Stimulated activated naive B cell treated with anti-CD40 and anti-IgM and Interleukin-4, amounts not matched to agents 10 μg/mL and 1 μg/mL and 100 μg/mL, for 72 hours (primary cell): ENCODE results near the gene NR1D1.

Experiments used
- ATAC-seq, 2 donors: fragments of 150-1000 bp; cut with Tn5 transposase; replicated peaks; 2 replicates each; pipeline ENCODE4 v1.10.0; 2021; ENCODE audit warnings: moderate library complexity in 1 of 2
- DNase-seq: peaks from one replicate; pipeline ENCODE4 v3.0.0; 2021
- H3K27ac Mint-ChIP-seq: one replicate; pipeline ENCODE4 v1.8.0; 2022; ENCODE audit warnings: mild to moderate bottlenecking, mixed read lengths
- H3K27me3 Mint-ChIP-seq, 2 donors: one replicate each; pipeline ENCODE4 v1.8.0; 2022; ENCODE audit warnings: mixed read lengths in 2 of 2
- H3K36me3 Mint-ChIP-seq, 2 donors: one replicate each; pipeline ENCODE4 v1.8.0; 2022; ENCODE audit warnings: mixed read lengths in 2 of 2, mild to moderate bottlenecking in 1 of 2
- H3K4me1 Mint-ChIP-seq, 2 donors: one replicate each; pipeline ENCODE4 v1.8.0; 2022; ENCODE audit warnings: mixed read lengths in 2 of 2, mild to moderate bottlenecking in 1 of 2
- H3K4me3 Mint-ChIP-seq, 2 donors: one replicate each; pipeline ENCODE4 v1.8.0; 2022; ENCODE audit warnings: mild to moderate bottlenecking in 2 of 2, mixed read lengths in 2 of 2, moderate library complexity in 1 of 2
- H3K9me3 Mint-ChIP-seq, 2 donors: one replicate each; pipeline ENCODE4 v1.8.0; 2022; ENCODE audit warnings: mixed read lengths in 2 of 2, mild to moderate bottlenecking in 1 of 2

Gene NR1D1

DNA sequence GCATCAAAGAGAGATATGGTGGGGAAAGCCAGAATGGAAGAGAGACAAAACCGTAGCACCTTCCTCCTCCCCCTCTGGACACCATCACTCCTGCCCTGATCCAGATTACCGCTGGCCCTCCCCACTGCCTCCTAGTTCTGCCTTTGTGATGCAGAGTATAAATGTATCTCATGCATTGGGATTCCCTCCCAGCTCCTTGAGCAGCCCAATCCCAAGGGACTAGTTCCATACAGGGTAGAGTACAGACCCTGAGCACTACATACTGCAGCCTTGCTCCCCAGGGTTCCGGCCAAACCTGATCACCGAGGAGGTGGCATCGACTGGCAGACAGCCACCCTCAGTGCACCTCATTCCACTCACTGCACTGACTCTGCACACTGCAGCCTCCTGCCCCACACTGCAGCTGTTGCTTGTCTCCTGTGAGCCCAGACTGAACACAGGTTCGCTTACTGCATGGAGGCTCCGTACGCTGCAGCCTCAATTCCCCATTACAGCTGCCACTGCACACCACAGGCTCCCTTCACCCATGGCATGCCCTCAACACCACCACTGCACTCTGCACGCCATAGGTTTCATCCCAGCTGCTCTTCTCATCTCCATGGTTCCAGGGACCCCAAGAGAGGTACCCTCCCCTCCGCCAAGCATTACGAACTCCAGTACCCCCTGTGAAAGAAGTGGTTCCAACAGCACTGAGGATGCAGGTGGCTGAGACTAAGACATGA lies 39.3 kb downstream of the NR1D1 start:
- Mint-ChIP-seq H3K27me3 (peaks cover 4 to 14% of the 10 kb centered on the region in 2 donors), H3K36me3 (no peaks in the 10 kb centered on the region), H3K4me1 (peaks cover 24 to 34% of the 10 kb centered on the region in 2 donors), H3K27ac (no peak overlapping the region), H3K9me3 (no peaks in the 10 kb centered on the region), H3K4me3 (no peak overlapping the region)
- ATAC-seq (no peak), DNase-seq (no peak)

DNA sequence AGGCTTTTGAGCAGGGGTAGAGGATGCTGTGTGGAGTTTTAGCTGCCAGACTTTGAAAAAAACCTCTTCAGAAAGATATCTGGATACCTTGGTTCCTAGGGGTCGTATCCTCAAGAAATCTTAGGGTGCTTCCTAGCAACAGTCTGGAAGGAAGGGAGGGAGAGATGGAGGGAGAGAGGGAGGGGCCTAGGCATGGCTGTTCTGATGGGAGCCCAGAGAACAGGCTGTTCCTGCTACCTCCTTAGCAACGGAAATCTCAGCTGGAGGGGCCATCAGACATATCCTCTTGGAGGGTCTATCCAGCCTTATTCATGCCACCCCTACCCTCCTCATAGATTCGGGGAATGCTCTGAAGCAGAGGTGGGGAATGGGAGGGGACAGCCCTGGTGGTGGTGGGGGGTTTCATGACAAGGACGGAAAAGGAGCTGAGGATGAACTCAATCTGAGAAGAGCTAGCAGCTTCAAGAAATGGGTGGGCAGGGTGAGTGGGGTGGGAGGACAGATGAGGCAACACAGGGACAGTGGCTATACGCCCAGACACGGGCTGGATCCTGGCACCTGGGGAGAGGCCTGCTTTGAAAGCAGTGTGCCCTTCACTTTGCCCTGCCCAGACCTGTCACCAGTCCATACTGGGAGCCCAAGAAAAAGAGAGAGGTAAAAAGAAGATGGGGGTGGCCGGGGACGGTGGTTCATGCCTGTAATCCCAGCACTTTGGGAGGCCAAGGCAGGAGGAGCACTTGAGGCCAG lies 40.5 kb downstream of the NR1D1 start:
- peaks cover 18 to 28% of the 10 kb centered on the region in 2 donors for H3K4me1 Mint-ChIP-seq
- H3K9me3 Mint-ChIP-seq: no peaks in the 10 kb centered on the region
- H3K27me3 Mint-ChIP-seq: peaks cover 4 to 14% of the 10 kb centered on the region in 2 donors
- H3K36me3 Mint-ChIP-seq: no peaks in the 10 kb centered on the region
- H3K27ac Mint-ChIP-seq: no peak overlapping the region
- DNase-seq (no peak), ATAC-seq (no peak)
- no peak overlapping the region for H3K4me3 Mint-ChIP-seq

DNA sequence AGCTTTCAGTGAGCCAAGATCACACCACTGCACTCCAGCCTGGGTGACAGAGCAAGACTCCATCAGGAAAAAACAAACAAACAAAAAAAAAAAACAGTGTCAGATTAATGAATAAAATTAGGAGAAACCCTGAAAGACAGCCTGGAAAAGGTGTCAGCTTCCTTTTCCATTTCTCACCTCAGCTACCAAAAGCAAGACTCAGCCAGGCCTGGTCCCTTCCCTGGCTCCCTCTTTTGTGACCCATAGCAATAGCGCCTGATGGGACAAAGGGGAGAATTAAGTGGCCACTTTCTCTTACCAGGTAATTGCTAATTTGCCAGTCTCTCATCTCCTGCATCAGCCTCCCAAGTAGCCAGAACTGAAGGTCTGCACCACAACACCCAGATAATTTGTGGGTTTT lies 41.5 kb downstream of the NR1D1 start:
- Mint-ChIP-seq H3K9me3 (no peaks in the 10 kb centered on the region), H3K36me3 (peaks cover 0 to 4% of the 10 kb centered on the region in 2 donors), H3K4me3 (no peak overlapping the region), H3K4me1 (peaks cover 15 to 21% of the 10 kb centered on the region in 2 donors), H3K27ac (no peak overlapping the region), H3K27me3 (peaks cover 4 to 14% of the 10 kb centered on the region in 2 donors)
- no peak for ATAC-seq
- no peak for DNase-seq

DNA sequence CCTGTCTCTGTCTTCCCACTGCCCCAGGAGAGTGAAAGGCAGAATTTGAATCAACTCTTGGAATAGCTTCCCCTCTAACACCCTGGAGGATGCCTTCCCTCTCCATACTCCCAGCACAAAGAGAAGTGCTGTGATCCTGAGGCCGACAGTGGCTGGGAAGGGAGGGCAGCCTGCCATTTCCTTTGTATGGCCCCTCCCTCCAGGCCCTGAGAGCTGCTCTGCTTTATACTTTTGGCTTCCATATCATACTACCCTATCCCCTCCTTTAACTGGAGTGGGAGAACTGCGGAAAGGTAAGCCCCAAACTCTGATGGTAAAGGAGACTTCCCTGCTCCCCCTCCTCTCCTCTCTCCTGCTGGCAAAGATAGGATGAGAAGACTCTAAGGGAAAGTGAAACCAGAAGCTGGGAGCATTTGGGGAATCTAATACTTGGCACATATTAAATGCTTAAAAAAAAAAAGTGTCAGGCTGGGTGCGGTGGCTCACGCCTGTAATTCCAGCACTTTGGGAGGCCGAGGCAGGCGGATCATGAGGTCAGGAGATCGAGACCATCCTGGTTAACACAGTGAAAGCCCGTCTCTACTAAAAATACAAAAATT lies 42.1 kb downstream of the NR1D1 start:
- Mint-ChIP-seq H3K9me3 (no peaks in the 10 kb centered on the region), H3K4me1 (peaks cover 13 to 18% of the 10 kb centered on the region in 2 donors), H3K27me3 (peaks cover 4 to 14% of the 10 kb centered on the region in 2 donors), H3K27ac (no peak overlapping the region), H3K4me3 (no peak overlapping the region), H3K36me3 (peaks cover 0 to 4% of the 10 kb centered on the region in 2 donors)
- ATAC-seq (no peak), DNase-seq (no peak)

DNA sequence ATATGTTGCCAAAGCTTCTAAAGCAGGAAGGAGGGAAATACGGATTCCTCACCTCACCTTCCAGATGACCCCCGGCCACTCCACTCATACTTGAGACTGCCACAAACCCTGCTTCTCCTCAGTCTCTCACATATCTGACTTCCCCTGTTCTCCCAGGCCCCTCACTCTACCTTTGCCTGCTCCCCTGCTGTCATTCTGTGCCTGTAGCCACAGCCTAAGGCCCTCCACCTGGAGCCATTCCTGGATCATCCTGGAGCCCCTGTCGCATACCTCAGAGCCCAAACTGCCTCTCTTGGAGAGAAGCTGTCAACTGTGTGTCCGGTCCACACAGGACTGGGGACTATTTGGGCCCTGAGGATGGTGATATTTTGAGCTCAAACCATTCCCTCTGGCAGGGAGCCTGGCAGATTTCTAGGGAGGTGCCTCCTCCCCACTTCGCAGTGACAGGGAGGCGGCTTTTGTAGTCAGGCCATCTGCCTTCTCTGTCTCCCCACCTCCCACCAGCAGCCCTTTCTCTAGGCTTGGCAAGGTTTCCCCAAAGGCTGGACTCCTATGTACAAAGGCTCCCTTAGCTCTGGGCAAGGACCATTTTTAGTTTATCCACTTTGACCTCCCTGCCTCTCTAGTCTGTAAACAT lies 43.9 kb downstream of the NR1D1 start:
- Mint-ChIP-seq H3K27ac (no peak overlapping the region), H3K9me3 (no peaks in the 10 kb centered on the region), H3K4me1 (peaks cover 8 to 11% of the 10 kb centered on the region in 2 donors), H3K27me3 (peaks cover 4 to 13% of the 10 kb centered on the region in 2 donors), H3K4me3 (no peak overlapping the region), H3K36me3 (peaks cover 0 to 8% of the 10 kb centered on the region in 2 donors)
- DNase-seq: no peak
- no peak for ATAC-seq
